Measurements from ENCODE around the gene MYORG.
"Not testable (repeated sequence)": the region's sequence is repeated elsewhere in the genome, so short reads cannot be mapped to it uniquely, and the experiment has no call there.

MYORG gene

GRCh38 chr9:34365282-34365681 lies 11.4 kb downstream of the MYORG start:
- Histone ChIP-seq H3K27ac (ENCODE audit: low read length) (no peak overlapping the region), H3K36me3 (ENCODE audit: insufficient read depth, low read length) (no peaks in the 10 kb centered on the region), H3K9ac (ENCODE audit: low read depth, low read length) (no peak overlapping the region), H3K79me2 (ENCODE audit: insufficient read depth, low read length) (no peaks in the 10 kb centered on the region), H3K4me2 (ENCODE audit: insufficient read depth, low read length) (no peak overlapping the region), H2AFZ (ENCODE audit: low read depth, low read length) (no peak overlapping the region), H3K4me1 (ENCODE audit: insufficient read depth, low read length) (no peaks in the 10 kb centered on the region), H3K27me3 (ENCODE audit: insufficient read depth, low read length, poor library complexity) (no peaks in the 10 kb centered on the region), H3K4me3 (ENCODE audit: low read depth in 1 of 2, low read length in 2 of 2) (no peak overlapping the region), H4K20me1 (ENCODE audit: insufficient read depth, low read length) (no peaks in the 10 kb centered on the region; the same call in 1 of the 2 replicates), H3K9me3 (ENCODE audit: insufficient read depth, low read length, severe bottlenecking) (no peaks in the 10 kb centered on the region)
- TF ChIP-seq CTCF (IDR thresholded peaks at IDR 0.05; ENCODE audit: borderline replicate concordance, extremely low read depth, low read length, poor library complexity, severe bottlenecking) (no peak), EZH2 (IDR thresholded peaks at IDR 0.05; ENCODE audit: borderline replicate concordance, low read depth, low read length, severe bottlenecking) (no peak)
- ATAC-seq (ENCODE audit: insufficient read depth, low read depth) (no peak), DNase-seq (no peak)

- Histone ChIP-seq H3K4me1 (ENCODE audit: insufficient read depth, low read length) (no peaks in the 10 kb centered on the region), H3K4me2 (ENCODE audit: insufficient read depth, low read length) (no peak overlapping the region), H3K27me3 (ENCODE audit: insufficient read depth, low read length, poor library complexity) (no peaks in the 10 kb centered on the region), H3K36me3 (ENCODE audit: insufficient read depth, low read length) (no peaks in the 10 kb centered on the region), H3K9me3 (ENCODE audit: insufficient read depth, low read length, severe bottlenecking) (no peaks in the 10 kb centered on the region), H3K9ac (ENCODE audit: low read depth, low read length) (no peak overlapping the region), H3K27ac (ENCODE audit: low read length) (no peak overlapping the region), H4K20me1 (ENCODE audit: insufficient read depth, low read length) (no peaks in the 10 kb centered on the region; the same call in 1 of the 2 replicates), H3K4me3 (ENCODE audit: low read depth in 1 of 2, low read length in 2 of 2) (no peak overlapping the region), H2AFZ (ENCODE audit: low read depth, low read length) (no peak overlapping the region), H3K79me2 (ENCODE audit: insufficient read depth, low read length) (no peaks in the 10 kb centered on the region)
- peak; percentile 56; the same call in 2 of the 3 replicates for ATAC-seq (ENCODE audit: insufficient read depth, low read depth)
- TF ChIP-seq CTCF (IDR thresholded peaks at IDR 0.05; ENCODE audit: borderline replicate concordance, extremely low read depth, low read length, poor library complexity, severe bottlenecking) (no peak), EZH2 (IDR thresholded peaks at IDR 0.05; ENCODE audit: borderline replicate concordance, low read depth, low read length, severe bottlenecking) (no peak)
- DNase-seq, result no peak
These were observed 12.9 kb downstream of the MYORG start for GRCh38 chr9:34363619-34364351.

DNA sequence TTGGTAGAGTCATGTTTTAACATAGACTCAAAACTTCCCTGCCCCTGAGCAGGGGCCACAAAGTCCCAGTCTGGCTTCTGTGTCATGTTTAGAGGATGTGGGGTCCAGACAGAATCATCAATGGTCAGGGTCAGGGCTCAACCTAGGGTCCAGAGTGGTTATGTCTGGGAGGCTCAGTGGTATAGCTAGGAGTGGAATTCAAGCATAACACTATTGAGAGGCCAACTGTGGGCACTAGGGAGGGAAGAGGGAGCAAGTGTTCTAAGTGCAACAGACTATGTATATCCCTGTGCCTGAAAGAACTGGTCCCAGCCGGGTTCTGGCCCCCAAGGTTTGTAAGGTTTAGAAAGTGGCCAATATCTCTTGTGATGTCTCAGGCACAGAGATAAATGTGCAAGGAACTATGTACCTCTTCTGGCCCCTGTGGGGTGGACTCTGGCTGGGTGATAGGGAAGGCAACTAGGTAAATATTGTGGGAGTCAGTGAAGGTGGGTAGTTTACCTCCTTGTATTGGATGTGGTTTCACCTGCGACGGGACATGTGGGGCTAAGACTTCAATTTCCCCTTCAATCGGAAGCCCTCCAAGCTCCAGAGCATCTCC lies 14.0 kb downstream of the MYORG start:
- Histone ChIP-seq H3K79me2 (ENCODE audit: insufficient read depth, low read length) (no peaks in the 10 kb centered on the region), H3K9me3 (ENCODE audit: insufficient read depth, low read length, severe bottlenecking) (no peaks in the 10 kb centered on the region), H2AFZ (ENCODE audit: low read depth, low read length) (no peak overlapping the region), H3K4me2 (ENCODE audit: insufficient read depth, low read length) (no peak overlapping the region), H3K9ac (ENCODE audit: low read depth, low read length) (no peak overlapping the region), H4K20me1 (ENCODE audit: insufficient read depth, low read length) (no peaks in the 10 kb centered on the region; the same call in 1 of the 2 replicates), H3K27me3 (ENCODE audit: insufficient read depth, low read length, poor library complexity) (no peaks in the 10 kb centered on the region), H3K27ac (ENCODE audit: low read length) (no peak overlapping the region), H3K4me3 (ENCODE audit: low read depth in 1 of 2, low read length in 2 of 2) (no peak overlapping the region), H3K36me3 (ENCODE audit: insufficient read depth, low read length) (no peaks in the 10 kb centered on the region), H3K4me1 (ENCODE audit: insufficient read depth, low read length) (no peaks in the 10 kb centered on the region)
- no peak for DNase-seq
- TF ChIP-seq EZH2 (IDR thresholded peaks at IDR 0.05; ENCODE audit: borderline replicate concordance, low read depth, low read length, severe bottlenecking), result no peak
- no peak for TF ChIP-seq CTCF (IDR thresholded peaks at IDR 0.05; ENCODE audit: borderline replicate concordance, extremely low read depth, low read length, poor library complexity, severe bottlenecking)
- no peak for ATAC-seq (ENCODE audit: insufficient read depth, low read depth)

- not testable (repeated sequence) for H2AFZ ChIP-seq (ENCODE audit: low read depth, low read length); H3K79me2 ChIP-seq (ENCODE audit: insufficient read depth, low read length); H4K20me1 ChIP-seq (ENCODE audit: insufficient read depth, low read length); H3K27ac ChIP-seq (ENCODE audit: low read length); H3K27me3 ChIP-seq (ENCODE audit: insufficient read depth, low read length, poor library complexity); H3K4me1 ChIP-seq (ENCODE audit: insufficient read depth, low read length); H3K9me3 ChIP-seq (ENCODE audit: insufficient read depth, low read length, severe bottlenecking); ATAC-seq (ENCODE audit: insufficient read depth, low read depth); H3K4me3 ChIP-seq (ENCODE audit: low read depth in 1 of 2, low read length in 2 of 2); H3K9ac ChIP-seq (ENCODE audit: low read depth, low read length); DNase-seq; H3K36me3 ChIP-seq (ENCODE audit: insufficient read depth, low read length); H3K4me2 ChIP-seq (ENCODE audit: insufficient read depth, low read length)
These were observed 23.7 kb downstream of the MYORG start for GRCh38 chr9:34352957-34353356.

DNA sequence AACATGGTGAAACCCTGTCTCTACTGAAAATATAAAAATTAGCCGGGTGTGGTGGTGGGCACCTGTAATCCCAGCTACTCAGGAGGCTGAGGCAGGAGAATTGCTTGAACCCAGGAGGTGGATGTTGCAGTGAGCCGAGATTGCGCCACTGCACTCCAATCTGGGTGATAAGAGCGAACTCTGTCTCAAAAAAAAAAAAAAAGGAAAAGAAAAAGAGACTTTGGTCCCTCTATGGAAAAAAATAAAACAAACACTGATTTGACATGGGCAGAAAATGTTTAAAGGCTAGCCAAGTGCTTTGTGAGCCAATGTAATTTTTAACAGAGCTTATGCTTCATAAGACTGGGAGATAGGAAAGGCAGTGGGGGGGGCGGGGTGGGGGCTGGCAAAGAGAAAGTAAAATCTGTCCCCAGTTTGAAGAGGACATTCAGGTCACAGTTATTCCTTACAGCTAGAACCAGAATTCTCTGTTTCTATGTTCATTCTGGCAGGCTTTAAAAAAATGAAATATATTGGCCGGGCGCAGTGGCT lies 24.5 kb downstream of the MYORG start:
- H3K27me3 ChIP-seq (ENCODE audit: insufficient read depth, low read length, poor library complexity); DNase-seq; H3K36me3 ChIP-seq (ENCODE audit: insufficient read depth, low read length); H3K4me3 ChIP-seq (ENCODE audit: low read depth in 1 of 2, low read length in 2 of 2); H2AFZ ChIP-seq (ENCODE audit: low read depth, low read length); H3K4me2 ChIP-seq (ENCODE audit: insufficient read depth, low read length); H3K9ac ChIP-seq (ENCODE audit: low read depth, low read length); H3K9me3 ChIP-seq (ENCODE audit: insufficient read depth, low read length, severe bottlenecking); H3K27ac ChIP-seq (ENCODE audit: low read length); ATAC-seq (ENCODE audit: insufficient read depth, low read depth); H3K79me2 ChIP-seq (ENCODE audit: insufficient read depth, low read length); H4K20me1 ChIP-seq (ENCODE audit: insufficient read depth, low read length); H3K4me1 ChIP-seq (ENCODE audit: insufficient read depth, low read length): not testable (repeated sequence)
